Fibroblast of skin of back (primary cell): ENCODE results near the gene ATP13A2. TPM values are rescaled to one million over a fixed set of nuclear protein-coding genes. Genes with fewer than 3 reads are reported as not detected.

Experiments used
- DNase-seq: peaks from one replicate; pipeline ENCODE4 v3.0.0-alpha.2; 2013
- polyA plus RNA-seq, 2 experiments: library from polyadenylated mRNA; unstranded; fragments of 120-200 nt; gene quantifications; one replicate each; pipeline ENCODE4 v1.2.1, GENCODE V29; 2013; ENCODE audit not compliant: insufficient read length in 2 of 2

Gene ATP13A2, protein sequence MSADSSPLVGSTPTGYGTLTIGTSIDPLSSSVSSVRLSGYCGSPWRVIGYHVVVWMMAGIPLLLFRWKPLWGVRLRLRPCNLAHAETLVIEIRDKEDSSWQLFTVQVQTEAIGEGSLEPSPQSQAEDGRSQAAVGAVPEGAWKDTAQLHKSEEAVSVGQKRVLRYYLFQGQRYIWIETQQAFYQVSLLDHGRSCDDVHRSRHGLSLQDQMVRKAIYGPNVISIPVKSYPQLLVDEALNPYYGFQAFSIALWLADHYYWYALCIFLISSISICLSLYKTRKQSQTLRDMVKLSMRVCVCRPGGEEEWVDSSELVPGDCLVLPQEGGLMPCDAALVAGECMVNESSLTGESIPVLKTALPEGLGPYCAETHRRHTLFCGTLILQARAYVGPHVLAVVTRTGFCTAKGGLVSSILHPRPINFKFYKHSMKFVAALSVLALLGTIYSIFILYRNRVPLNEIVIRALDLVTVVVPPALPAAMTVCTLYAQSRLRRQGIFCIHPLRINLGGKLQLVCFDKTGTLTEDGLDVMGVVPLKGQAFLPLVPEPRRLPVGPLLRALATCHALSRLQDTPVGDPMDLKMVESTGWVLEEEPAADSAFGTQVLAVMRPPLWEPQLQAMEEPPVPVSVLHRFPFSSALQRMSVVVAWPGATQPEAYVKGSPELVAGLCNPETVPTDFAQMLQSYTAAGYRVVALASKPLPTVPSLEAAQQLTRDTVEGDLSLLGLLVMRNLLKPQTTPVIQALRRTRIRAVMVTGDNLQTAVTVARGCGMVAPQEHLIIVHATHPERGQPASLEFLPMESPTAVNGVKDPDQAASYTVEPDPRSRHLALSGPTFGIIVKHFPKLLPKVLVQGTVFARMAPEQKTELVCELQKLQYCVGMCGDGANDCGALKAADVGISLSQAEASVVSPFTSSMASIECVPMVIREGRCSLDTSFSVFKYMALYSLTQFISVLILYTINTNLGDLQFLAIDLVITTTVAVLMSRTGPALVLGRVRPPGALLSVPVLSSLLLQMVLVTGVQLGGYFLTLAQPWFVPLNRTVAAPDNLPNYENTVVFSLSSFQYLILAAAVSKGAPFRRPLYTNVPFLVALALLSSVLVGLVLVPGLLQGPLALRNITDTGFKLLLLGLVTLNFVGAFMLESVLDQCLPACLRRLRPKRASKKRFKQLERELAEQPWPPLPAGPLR
- polyA plus RNA-seq (2013, experiment 1 of 2; ENCODE audit: insufficient read length): 70.1 TPM
- polyA plus RNA-seq (2013, experiment 2 of 2; ENCODE audit: insufficient read length): 38.5 TPM

DNA sequence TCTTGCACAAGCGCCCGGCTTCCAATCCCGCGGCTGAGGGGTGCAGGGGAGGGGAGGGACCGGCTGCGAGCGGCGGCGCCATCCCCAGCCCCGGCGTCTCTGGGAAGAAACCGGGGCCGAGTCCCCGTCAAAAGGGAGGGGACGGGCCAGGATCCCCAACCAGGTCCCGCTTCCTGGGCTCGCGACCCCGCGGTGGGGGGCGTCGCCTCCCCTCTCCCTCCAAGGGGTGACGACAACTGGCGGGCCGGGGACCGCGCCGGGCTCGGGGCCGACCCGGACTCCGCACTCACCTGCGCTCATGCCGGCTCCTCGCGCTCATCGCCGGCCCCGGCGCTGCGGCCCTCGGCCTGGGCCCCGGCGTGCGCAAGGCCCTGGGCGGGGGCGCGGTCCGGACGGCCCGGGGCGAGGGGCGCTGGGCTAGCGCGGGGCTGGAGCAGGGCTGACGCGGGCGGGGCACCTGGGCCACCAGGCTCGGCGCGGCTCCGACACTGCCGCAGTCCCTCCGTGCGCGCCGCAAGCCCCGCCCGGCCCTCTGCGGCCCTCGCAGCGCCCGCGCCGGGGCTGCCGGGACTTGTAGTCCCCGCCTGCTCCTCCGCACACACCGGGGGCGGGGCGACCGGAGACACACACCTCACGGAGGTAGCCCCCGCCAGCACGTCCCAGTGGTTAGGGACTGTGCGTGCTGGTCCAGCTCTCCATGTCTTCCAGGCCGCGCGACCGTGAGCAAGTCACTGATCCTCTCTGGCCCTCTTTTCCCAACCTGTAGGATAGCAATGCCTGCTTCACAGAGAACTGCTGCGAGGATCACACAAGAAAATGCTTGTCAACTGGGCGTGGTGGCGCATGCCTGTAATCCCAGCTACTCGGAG lies at the start of gene ATP13A2:
TSS of gene ATP13A2 (minus strand) at position 490 of the 869 bp plus-strand sequence. CDS start at position 300, 190 bp downstream.
- peak; percentile 74 for DNase-seq

DNA sequence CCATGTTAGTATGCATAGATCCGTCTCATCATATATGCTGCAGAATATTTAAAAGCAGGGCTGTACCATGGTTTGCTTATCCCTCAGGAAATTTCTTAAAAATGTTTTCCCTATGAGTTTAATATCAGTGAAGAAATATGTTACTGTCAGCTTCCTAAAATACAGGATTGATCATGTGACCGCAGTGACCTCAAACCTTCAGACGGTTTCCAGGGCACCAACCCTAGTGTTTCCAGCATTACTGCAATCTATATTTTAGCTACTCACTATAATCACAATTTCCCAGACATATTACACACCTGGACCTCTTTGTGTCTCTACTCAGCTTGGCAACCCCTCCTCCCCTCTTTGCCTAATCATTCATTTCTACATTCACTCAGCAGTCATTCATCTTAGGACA lies 49.8 kb upstream of the ATP13A2 start:
- DNase-seq: no peak

DNA sequence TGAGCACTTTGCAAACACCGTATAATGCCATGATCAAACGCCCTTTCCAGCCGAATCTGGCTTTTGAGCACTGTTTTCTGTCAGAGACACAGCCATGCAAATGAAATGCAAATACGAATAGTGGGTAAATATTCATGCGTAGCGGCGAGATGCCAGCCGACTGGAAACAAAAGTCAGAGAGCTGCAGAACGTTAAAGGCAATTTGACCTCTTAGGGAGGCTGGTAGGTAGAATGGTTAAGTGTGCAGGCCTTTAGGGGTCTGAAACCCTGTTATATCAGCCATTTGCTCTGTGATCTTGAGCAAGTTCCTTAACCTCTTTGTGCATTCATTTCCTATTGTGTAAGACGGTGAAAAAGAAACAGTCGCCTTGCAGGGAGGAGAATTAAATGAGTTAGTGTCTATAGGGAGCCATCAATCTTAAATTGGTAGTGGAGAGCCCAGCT lies 48.6 kb upstream of the ATP13A2 start:
- no peak for DNase-seq

DNA sequence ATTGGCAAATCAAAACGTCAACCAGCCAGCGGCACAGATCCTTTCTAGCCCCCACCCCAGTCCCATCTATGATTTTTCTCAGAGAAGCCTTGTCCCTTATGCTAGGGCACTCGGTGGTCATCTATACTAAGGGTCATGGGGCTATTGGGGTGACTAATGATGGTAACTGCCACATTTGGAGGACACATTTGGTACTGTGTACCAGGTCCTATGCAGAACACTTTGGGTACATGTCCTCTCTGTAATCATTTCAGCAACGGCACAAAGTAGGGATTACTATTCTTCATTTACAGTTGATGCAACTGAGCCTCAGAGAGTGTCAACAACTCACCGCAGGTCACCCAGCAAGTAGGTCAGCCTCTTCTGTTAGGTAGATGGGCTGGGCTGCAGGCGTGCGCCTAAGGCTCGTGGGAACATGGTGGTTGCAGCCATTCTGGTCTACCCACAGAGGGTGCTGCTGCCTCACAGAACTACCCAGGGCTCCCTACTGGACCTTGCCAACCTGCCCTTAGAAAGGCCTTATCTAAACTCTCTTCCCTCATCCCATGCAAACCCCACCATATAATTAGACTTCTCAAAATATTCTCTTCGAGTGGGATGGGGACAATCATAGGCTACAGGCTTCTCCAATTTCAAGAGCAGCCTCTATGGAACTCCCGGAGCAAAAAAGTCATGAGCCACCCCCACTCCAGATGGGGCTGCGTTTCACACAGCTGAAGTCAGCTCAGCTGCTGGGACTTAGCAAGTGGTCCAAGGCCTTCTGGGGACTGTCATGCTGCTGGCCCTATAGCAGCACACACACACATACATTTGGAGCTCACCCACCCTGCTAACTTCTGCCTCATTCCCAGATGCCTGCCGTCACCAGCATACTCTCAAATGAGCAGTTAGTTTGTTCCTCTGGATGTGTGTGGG lies 47.9 kb upstream of the ATP13A2 start:
- peak; percentile 66 for DNase-seq

DNA sequence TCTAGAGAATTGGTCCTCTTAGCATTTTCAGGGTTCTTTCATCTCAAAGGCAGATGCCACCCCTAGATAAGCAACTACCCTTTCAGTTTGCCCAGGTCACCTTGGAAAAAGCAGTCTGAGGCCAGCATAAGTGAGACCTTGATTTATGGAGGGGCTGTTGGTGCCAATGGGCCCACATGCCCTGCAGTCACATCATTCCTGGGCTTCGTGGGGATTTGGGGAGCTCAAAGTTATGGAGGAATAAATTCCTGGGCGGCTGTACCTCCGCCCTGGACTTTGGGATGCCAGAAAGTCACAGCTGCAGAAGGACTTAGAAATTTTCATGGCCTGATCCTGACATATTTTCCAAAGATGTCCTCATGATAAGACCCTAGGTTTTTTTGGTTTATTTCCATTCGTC lies 44.8 kb upstream of the ATP13A2 start:
- DNase-seq: no peak

DNA sequence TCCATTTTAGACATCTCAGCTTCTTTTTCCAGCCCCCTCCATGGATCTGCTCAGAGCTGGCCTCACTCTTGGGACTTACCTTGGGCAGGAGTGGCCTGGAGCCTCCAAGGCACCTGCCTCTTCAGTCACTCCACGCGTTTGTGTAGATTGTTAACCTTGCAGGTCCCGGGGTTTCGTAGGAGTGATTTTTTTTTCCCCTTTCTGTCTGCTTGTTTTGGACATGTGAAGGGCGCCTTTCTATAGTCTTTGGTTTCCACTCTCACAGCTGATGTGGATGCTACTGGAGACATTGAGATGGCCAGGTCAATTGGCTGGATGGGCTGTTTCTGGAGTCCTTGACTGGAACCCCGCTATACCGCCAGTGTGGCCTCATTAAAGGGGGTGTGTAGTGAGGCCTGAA lies 44.1 kb upstream of the ATP13A2 start:
- DNase-seq: no peak

DNA sequence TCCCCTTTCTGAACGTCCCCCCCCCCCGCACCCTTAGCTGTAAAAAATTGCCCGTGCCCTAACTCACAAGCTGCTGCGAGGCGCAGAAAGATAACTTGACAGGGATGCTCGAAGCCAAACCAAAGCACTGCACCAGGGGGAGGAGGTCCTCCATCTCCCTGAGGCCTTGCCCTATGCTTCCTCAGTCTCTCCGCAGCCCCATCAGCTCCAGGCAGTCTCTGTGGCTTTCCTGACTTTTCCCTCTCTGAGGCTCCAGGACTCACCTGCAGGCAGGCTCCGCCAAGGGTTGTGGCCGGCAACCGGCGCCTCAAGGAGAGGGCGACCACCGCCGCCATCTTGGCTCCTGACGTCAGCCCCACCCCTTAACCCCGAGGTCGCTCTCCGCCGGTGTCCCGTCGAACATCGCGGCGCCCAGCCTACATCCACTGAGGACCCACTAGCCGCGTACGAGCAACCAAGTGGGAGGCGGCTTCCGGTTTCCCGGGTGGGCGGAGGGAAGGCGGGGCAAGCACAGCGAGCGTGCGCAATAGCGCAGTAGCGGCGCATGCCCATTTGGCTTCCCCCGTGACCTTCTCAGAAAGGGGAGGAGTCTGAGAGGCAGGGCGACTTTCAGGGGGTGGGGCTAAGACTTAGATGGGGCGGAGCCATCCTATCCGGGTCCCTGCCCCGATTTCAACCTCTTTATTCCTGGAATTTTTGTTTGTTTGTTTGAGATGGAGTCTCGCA lies 42.1 kb upstream of the ATP13A2 start, which contains the start of gene SDHB:
TSS of gene SDHB (minus strand) at position 348 of the 726 bp plus-strand sequence. CDS start at position 335, 13 bp downstream.
- DNase-seq: peak; percentile 97

DNA sequence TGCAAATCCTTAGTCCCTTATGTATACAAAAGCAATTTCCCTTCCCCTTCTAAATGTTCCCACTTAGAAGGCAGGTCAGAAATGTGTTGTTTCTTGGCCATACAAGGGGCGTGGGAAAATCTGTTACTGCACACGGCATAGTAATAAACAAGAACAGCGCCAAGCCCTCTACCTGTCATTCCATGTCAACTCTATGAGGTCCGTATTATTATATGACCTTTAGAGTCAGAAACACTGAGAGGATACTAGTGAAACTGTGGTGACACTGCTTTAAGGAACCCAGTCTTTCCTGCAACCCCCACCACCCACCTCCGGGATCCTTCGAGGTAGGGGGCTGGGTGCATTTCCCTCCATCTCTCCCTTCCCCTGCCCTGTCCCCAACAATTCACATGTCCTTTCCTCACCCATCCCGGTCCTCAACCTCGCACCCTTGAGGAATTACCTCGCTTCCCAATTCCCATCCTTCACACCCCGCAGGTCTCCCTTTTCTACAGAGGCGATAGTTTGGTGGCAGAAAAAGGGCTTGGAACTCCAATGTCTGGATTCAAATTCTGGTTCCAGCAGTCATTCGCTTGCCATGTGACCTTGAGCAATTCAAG lies 41.5 kb upstream of the ATP13A2 start:
- DNase-seq: no peak

DNA sequence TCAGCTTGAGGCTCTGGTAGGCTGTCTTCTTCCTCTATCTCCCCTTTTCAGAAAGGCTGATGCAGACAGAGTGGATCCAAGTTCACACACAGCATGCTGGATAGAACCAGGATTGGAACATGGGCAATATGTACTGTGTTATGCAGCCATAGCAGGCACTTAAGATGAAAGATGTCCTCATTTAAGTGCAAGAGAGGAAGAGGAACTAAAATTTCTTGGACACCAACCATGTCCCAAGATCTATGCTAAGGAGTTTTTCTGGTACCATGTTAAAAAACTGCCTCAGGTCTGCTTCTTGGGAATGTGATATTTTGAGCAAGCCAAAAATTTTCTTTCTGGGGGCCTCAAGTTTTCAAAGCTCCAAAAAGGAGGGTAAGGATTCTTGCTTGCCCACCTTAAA lies 40.9 kb upstream of the ATP13A2 start:
- DNase-seq: no peak

DNA sequence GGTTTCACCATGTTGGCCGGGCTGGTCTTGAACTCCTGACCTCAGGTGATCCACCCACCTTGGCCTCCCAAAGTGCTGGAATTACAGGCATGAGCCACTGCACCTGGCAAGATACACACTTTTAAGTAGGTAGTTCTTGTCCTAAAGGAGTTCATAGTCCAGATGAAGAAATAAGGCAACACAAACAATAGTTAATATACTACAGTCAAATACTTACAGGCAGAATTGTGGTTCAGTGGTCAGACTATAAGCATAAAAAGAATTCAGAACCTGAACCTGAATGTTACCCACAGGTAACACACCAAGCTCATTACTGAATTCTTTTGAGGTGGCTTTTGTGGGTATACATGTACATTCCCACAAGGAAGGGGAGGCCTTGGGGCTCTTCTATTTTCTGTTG lies 40.3 kb upstream of the ATP13A2 start:
- DNase-seq: no peak

DNA sequence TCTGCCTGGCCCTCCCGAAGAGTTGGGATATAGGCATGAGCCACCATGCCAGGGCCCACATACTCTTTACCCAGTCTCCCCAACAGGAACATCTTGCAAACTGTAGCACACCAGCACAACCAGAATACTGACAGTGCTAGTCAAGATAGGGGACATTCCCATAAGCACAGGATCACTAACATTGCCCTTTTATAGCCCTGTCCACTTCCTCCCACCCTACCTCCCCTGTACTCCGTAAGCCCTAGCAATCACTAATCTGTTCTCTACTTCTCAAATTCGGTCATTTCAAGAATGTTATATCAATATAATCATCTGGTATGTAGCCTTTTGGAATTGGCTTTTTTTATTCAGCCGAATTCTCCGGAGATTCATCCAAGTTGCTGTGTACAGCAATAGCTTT lies 36.2 kb upstream of the ATP13A2 start:
- no peak for DNase-seq

DNA sequence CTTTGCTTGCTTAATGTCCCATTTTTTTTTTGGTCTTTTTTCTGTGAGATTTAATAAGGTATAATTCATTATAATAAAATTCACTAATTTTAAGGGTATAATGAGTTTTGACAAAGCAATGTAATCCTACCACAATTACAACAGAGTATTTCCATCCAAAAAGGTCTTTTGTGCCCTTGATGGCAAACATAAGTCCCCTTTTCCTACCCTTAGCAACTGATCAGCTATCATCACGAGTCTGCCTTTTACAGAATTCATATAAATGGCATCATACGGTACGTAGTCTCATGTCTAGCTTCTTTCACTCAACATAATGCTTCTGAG lies 34.6 kb upstream of the ATP13A2 start:
- DNase-seq: no peak

DNA sequence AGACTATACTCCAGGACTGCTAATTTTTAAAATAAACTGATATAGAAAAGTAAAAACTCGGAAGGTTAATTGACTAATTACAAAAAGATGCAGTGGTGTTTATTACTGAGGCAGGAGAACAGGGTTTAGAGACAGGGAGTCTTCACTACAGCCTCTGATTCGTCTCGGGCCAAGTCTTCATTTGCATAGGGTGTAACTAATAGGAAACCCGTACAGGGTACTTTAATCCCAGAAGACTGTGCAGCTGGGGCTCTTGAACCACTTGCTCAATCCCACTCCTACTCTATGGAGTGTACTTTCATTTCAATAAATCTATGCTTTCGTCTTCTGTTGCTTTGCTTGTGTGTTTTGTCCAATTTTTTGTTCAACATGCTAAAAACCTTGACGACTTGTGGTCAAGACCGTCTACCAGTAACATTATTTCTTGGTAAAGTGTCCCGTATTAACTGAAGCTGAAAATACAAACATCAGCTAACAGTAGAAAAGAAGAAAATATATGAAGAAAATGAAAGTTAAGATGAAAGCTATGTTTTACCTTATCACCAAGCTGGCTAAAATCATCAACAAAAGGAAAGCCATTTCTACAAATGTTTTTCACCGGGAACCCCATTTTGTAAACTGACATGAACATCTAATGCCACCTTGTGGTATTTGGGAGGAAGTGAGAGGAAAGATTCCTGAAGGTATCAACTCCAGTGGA lies 34.1 kb upstream of the ATP13A2 start:
- DNase-seq: peak; percentile 60

DNA sequence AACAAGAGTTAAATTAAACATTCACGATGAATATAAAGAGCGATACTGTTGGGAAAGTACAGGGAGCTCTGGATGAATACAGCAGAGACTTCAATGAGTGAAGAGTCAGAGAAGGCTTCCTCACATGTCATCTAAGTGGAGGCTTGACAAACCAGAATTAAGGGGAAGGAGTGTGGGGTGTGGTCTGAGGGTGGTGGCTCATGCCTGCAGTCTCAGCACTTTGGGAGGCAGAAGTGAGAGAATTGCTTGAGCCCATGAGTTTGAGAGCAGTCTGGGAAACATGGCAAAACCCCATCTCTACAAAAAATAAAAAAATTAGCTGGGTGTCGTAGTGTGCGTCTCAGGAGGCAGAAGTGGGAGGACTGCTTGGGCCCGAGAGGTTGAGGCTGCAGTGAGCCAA lies 33.4 kb upstream of the ATP13A2 start:
- no peak for DNase-seq

DNA sequence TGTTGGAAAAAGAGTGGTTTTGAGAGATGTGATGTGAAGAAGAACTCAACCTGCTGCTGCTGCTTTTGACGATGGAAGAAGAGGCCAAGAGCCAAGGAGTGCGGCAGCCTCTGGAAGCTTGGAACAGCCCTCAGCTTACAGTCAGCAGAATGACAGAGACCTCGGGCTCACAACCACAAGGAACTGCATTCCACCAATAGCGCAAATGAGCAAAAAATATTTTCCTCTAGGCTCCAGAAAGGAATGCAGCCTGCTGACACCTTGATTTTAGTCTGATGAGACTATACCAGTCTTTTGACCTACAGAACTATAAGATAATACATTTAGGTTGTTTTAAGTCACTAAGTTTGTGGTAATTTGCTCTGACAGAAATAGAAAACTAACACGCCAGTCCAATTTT lies 31.9 kb upstream of the ATP13A2 start:
- no peak for DNase-seq

DNA sequence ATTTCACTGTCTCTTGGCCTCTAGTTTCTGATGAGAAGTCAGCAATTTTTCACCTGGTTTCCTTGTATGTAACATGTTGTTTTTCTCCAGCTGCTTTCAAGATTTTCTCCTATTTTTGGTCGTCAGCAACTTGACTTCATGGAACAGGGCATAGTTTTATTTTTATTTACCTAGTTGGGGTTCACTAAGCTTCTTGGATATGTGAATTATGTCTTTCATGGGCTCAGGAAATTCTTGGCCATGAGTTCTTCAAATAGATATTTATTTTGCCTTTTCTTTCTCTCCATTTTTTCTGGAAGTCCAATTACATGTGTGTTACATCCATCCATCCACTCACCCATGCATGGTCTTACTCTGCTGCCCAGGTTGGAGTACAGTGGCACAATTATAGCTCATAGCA lies 28.4 kb upstream of the ATP13A2 start:
- no peak for DNase-seq

DNA sequence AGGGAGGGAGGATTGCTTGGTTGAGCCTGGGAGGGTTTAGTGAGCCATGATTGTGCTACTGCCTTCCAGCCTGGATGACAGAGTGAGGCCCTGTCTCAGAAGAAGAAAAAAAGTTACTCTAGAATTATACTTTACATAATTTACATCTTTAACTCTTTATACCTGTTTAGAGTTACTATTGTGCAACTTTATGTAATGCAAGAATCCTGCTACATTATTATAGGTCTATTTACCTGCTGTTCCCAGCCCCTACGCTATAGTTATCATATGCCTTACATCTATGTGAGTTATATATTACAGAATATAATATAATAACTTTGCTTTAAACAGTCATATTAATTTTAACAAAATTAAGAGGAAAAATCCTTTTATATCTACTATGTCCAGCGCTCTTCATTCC lies 27.8 kb upstream of the ATP13A2 start:
- DNase-seq: no peak

DNA sequence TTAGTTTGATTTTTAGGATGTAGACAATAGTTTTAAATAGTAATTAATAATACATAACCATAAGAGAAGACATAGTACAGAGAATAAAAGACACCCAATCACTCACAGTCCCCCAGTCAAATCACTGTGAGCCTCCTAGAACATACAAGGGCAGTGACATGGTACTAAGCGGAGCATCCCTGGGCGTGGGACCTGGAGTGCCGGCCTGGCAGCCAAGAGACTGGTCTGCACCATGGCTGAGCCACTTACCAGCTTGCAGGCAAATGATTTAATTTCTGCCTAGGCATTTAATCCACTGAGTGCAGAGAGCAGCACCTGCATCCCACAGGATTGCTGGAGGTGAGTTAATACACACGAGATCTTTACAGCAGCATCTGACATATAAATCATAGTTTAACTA lies 21.8 kb upstream of the ATP13A2 start:
- no peak for DNase-seq

DNA sequence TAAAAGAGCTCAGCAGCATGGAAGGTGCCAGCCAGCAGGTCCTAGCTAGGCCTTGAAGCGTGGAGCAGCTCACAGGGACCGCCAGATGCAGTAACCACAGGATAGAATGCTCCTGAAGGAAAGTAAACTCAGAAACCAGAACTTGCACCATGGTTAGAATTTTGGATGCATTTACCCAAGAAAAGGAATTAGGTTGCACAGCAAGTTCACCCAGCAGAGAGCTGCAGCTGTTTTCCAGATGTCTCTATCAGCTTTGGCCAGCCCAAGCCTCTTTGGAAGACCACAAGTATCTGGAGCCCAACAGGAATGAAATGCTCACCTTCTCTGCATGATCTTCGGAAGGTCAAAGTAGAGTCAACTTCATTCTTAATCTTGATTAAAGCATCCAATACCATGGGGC lies 21.0 kb upstream of the ATP13A2 start:
- DNase-seq: no peak
